IMR-90 (cell line): ENCODE measurements around the gene C5.

Experiments used
- CEBPB ChIP-seq: IDR thresholded peaks from 2 replicates; pipeline ENCODE4 v1.6.1; 2012; ENCODE audit warnings: low read depth, low read length, improper control_type of control experiment
- MAZ ChIP-seq: IDR thresholded peaks from 2 replicates; pipeline ENCODE4 v1.6.1; 2012; ENCODE audit warnings: low read depth, mild to moderate bottlenecking, low read length, improper control_type of control experiment, moderate library complexity, borderline replicate concordance
- MXI1 ChIP-seq: IDR thresholded peaks from 2 replicates; pipeline ENCODE4 v1.6.1; 2012; ENCODE audit warnings: low read depth, mild to moderate bottlenecking, low read length, moderate library complexity, borderline replicate concordance
- POLR2A ChIP-seq: IDR thresholded peaks from 2 replicates; pipeline ENCODE4 v1.6.1; 2012; ENCODE audit warnings: mild to moderate bottlenecking, low read depth, low read length
- RAD21 ChIP-seq: IDR thresholded peaks from 2 replicates; pipeline ENCODE4 v1.6.1; 2012; ENCODE audit warnings: low read length, improper control_type of control experiment
- RCOR1 ChIP-seq: IDR thresholded peaks from 2 replicates; pipeline ENCODE4 v1.6.1; 2012; ENCODE audit warnings: mild to moderate bottlenecking, low read length, improper control_type of control experiment; ENCODE audit not compliant: insufficient replicate concordance
- SMC3 ChIP-seq: fragments of 150-350 bp; IDR thresholded peaks from 2 replicates; pipeline ENCODE4 v1.6.1; 2016; ENCODE audit warnings: low read depth, mild to moderate bottlenecking, antibody characterized with exemption, low read length, moderate library complexity
- TF ChIP-seq, protein P1 (sequence below): conservative IDR thresholded peaks from 2 replicates; pipeline ENCODE4 v1.5.1; 2012; ENCODE audit warnings: mild to moderate bottlenecking, low read depth, low read length, improper control_type of control experiment

GRCh38 chr9:120947222-120947621 is 102.9 kb downstream of the C5 start:
- no peak for TF ChIP-seq MXI1
- TF ChIP-seq, protein P1, sequence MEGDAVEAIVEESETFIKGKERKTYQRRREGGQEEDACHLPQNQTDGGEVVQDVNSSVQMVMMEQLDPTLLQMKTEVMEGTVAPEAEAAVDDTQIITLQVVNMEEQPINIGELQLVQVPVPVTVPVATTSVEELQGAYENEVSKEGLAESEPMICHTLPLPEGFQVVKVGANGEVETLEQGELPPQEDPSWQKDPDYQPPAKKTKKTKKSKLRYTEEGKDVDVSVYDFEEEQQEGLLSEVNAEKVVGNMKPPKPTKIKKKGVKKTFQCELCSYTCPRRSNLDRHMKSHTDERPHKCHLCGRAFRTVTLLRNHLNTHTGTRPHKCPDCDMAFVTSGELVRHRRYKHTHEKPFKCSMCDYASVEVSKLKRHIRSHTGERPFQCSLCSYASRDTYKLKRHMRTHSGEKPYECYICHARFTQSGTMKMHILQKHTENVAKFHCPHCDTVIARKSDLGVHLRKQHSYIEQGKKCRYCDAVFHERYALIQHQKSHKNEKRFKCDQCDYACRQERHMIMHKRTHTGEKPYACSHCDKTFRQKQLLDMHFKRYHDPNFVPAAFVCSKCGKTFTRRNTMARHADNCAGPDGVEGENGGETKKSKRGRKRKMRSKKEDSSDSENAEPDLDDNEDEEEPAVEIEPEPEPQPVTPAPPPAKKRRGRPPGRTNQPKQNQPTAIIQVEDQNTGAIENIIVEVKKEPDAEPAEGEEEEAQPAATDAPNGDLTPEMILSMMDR: no peak
- no peak for TF ChIP-seq CEBPB
- no peak for TF ChIP-seq RCOR1
- TF ChIP-seq MAZ: no peak
- no peak for TF ChIP-seq SMC3
- no peak for TF ChIP-seq POLR2A
- TF ChIP-seq RAD21: no peak
